Measurements from ENCODE around the gene GRM1. TPM values are rescaled to one million over a fixed set of nuclear protein-coding genes. Genes with fewer than 3 reads are reported as not detected.

The GRM1 gene
- polyA plus RNA-seq, 2 of the 4 experiments (the other 2 are of a cell fraction): 0.04 TPM; not detected in 1

DNA sequence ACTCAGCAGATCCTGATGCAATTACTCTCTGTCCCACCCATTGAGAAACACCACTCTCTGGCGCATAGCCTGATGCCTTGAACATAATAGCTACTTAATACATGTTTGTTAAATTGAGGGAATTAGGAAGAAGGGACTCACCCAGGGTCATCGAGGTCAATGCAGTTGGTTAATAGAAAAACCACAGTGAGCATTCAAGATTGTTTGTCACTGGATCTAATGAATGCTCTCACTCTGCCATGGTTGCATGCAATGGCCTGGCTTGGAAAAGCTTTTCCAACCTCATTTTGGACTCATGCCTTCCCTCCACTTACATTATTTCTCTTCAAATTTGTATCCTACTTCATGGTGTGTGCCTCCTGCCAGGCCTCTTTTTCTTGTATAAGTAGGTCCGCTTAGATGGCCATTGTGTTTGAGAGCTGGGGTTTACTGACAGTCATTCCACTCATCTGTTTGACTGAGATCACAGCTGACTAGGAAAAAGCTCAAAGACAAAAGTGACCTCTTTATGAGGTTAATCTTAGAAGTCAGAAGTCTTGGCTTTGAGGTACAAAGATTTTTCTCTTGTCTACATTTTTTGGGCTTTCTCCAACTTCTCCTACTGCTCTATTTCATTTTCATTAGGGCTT is 360.0 kb downstream of the GRM1 start (continued):
- TF ChIP-seq, protein P1, sequence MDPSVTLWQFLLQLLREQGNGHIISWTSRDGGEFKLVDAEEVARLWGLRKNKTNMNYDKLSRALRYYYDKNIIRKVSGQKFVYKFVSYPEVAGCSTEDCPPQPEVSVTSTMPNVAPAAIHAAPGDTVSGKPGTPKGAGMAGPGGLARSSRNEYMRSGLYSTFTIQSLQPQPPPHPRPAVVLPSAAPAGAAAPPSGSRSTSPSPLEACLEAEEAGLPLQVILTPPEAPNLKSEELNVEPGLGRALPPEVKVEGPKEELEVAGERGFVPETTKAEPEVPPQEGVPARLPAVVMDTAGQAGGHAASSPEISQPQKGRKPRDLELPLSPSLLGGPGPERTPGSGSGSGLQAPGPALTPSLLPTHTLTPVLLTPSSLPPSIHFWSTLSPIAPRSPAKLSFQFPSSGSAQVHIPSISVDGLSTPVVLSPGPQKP (IDR thresholded peaks at IDR 0.05; ENCODE audit: low read depth, low read length): no peak
- TF ChIP-seq ATOH8 (CRISPR knock-in tag; IDR thresholded peaks at IDR 0.05; ENCODE audit: low read depth) (no peak), ZSCAN20 (CRISPR knock-in tag; IDR thresholded peaks at IDR 0.05) (no peak), EHF (CRISPR knock-in tag; IDR thresholded peaks at IDR 0.05) (no peak)

GRCh38 chr6:146389740-146390139 is 360.9 kb downstream of the GRM1 start:
- ChIA-PET POLR2A (no interaction called here), CTCF (no interaction called here)
- H3K27ac ChIP-seq: no peak overlapping the region
- no peaks in the 10 kb centered on the region for H3K9me3 ChIP-seq
- H3K4me3 ChIP-seq: no peak overlapping the region
- no peak for FAIRE-seq
- TF ChIP-seq RCOR1 (IDR thresholded peaks at IDR 0.05; ENCODE audit: low read depth, low read length) (no peak), HDAC2 (IDR thresholded peaks at IDR 0.05) (no peak), MAFK (IDR thresholded peaks at IDR 0.05; ENCODE audit: partially characterized antibody) (no peak), EP300 (IDR thresholded peaks at IDR 0.05) (no peak), CHD2 (IDR thresholded peaks at IDR 0.05; ENCODE audit: low read length, partially characterized antibody) (no peak), RAD21 (conservative IDR thresholded peaks at IDR 0.05 in 1 of 2, IDR thresholded peaks at IDR 0.05 in 1 of 2) (no peak)
- no peak for DNase-seq (ENCODE audit: low read depth in 1 of 2, low spot score in 1 of 2)
- 69% methylated on average over 4 of the region's 4 CpGs for WGBS (ENCODE audit: missing lambda C conversion rate)
- no peaks in the 10 kb centered on the region for H3K4me1 ChIP-seq
- no peak for ATAC-seq
- H3K4me2 ChIP-seq: no peak overlapping the region

GRCh38 chr6:146397638-146398037 is 368.8 kb downstream of the GRM1 start:
- POLR2A ChIA-PET: no interaction called here
- no peak for ATAC-seq
- FAIRE-seq: no peak
- no peak overlapping the region for H3K4me3 ChIP-seq
- no peak overlapping the region for H3K4me2 ChIP-seq
- no peaks in the 10 kb centered on the region for H3K4me1 ChIP-seq
- CTCF ChIA-PET: no interaction called here
- TF ChIP-seq, protein P2, sequence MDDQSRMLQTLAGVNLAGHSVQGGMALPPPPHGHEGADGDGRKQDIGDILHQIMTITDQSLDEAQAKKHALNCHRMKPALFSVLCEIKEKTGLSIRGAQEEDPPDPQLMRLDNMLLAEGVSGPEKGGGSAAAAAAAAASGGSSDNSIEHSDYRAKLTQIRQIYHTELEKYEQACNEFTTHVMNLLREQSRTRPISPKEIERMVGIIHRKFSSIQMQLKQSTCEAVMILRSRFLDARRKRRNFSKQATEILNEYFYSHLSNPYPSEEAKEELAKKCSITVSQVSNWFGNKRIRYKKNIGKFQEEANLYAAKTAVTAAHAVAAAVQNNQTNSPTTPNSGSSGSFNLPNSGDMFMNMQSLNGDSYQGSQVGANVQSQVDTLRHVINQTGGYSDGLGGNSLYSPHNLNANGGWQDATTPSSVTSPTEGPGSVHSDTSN (IDR thresholded peaks at IDR 0.05): no peak
- TF ChIP-seq, protein P3, sequence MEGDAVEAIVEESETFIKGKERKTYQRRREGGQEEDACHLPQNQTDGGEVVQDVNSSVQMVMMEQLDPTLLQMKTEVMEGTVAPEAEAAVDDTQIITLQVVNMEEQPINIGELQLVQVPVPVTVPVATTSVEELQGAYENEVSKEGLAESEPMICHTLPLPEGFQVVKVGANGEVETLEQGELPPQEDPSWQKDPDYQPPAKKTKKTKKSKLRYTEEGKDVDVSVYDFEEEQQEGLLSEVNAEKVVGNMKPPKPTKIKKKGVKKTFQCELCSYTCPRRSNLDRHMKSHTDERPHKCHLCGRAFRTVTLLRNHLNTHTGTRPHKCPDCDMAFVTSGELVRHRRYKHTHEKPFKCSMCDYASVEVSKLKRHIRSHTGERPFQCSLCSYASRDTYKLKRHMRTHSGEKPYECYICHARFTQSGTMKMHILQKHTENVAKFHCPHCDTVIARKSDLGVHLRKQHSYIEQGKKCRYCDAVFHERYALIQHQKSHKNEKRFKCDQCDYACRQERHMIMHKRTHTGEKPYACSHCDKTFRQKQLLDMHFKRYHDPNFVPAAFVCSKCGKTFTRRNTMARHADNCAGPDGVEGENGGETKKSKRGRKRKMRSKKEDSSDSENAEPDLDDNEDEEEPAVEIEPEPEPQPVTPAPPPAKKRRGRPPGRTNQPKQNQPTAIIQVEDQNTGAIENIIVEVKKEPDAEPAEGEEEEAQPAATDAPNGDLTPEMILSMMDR (IDR thresholded peaks at IDR 0.05): no peak
- TF ChIP-seq KDM5A (IDR thresholded peaks at IDR 0.05) (no peak), MAZ (IDR thresholded peaks at IDR 0.05; ENCODE audit: borderline replicate concordance, low read depth, low read length) (no peak), HEYL (CRISPR knock-in tag; IDR thresholded peaks at IDR 0.05) (no peak), POLR2AphosphoS2 (conservative IDR thresholded peaks at IDR 0.05; ENCODE audit: low read length) (no peak), KDM1A (IDR thresholded peaks at IDR 0.05; ENCODE audit: low read depth) (no peak), RFX5 (IDR thresholded peaks at IDR 0.05) (no peak)
- WGBS (ENCODE audit: missing lambda C conversion rate): 41% methylated on average over 1 of the region's 1 CpG
- no peak overlapping the region for H3K27ac ChIP-seq
- DNase-seq (ENCODE audit: low read depth in 1 of 2, low spot score in 1 of 2): no peak
- H3K9me3 ChIP-seq: no peaks in the 10 kb centered on the region

Data from A549 (cell line).